GM19455 (cell line): ENCODE results near the gene SLC16A9.

ENCODE experiments used
- ATAC-seq: cut with Tn5 transposase; IDR thresholded peaks from one replicate; pipeline ENCODE4 v1.9.1; 2021; ENCODE audit not compliant: unreplicated experiment

Gene SLC16A9

DNA sequence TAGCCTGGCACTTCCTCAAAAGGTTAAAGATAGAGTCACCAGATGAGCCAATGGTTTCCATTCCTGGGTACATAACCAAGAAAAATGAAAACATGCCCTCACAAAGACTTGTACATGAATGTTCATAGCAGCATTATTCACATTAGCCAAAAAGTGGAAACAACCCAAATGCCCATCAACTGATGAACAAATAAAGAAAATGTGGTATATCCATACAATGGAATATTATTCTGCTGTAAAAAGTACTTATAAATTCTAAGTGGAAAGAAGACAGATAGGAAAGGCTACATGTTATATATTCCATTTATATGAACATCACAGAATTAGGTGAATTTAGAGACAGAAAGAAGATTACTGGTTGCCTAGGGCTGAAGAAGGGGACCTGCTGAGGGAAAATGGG, 10.7 kb upstream of the SLC16A9 start:
- no peak for ATAC-seq

GRCh38 chr10:59719374-59719773, 9.7 kb upstream of the SLC16A9 start:
- no peak for ATAC-seq

GRCh38 chr10:59718257-59718656, 8.6 kb upstream of the SLC16A9 start:
- ATAC-seq: no peak

GRCh38 chr10:59713196-59713821, 3.7 kb upstream of the SLC16A9 start:
- no peak for ATAC-seq

GRCh38 chr10:59711871-59712494, 2.3 kb upstream of the SLC16A9 start:
- ATAC-seq: no peak

- ATAC-seq: no peak
Measured at GRCh38 chr10:59708816-59709394, 745 bp downstream of the SLC16A9 start.

GRCh38 chr10:59706851-59707797, 2.5 kb downstream of the SLC16A9 start:
- no peak for ATAC-seq

DNA sequence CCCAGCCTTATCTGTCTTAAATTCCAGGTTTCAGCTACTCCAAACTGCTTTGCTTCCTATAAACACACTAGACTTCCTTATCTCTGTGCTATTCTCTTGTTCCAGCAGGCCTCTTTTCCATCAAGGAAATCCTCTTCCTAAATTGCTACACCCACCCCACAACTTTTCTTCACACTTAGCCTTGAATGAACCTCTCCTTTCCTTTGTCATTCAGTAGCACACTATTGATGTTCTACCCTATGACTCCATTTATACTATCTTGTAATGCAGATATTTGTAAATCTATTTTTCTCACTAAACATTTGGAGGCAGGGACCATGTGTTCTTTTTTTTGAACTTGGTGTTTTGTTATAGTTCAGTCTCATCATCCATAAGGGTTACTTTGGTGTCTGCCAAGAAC, 3.7 kb downstream of the SLC16A9 start:
- ATAC-seq: no peak

DNA sequence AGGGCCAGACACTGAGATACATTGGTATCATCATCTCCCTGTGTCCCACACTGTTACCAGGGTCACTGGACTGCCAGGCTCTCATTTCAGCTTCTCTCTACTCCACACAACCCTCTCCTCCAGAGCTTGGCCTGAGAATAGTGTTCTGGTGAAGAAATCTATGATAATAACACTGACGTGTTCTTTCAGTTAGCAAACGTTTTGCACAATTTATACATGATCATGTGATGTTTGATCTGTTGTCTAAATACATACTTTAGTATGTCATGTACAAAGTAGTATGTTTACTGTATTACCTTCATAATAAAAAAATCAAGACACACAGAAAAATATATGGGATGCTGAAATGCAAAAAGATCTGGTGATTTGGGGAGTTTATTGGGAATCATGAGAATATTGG, 5.0 kb downstream of the SLC16A9 start:
- ATAC-seq: no peak

DNA sequence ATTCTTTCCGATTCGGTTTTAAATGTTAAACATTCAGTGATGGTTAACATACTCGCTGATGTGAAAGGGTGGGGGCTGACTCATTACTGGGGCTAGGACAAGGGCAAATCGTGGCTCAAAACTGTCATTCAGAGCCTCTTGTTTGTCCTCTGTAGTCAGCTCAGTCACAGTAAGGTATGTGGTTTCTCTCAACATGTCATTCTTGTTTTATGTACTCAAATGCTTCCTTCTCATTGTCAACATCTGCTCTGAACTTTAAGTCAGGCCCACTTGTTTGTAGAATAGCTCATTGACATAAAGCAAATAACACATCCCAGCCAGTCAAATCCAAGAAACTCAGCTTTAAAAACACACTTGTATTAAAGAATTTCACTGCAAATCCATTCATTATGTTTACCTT, 7.3 kb downstream of the SLC16A9 start:
- ATAC-seq: no peak

DNA sequence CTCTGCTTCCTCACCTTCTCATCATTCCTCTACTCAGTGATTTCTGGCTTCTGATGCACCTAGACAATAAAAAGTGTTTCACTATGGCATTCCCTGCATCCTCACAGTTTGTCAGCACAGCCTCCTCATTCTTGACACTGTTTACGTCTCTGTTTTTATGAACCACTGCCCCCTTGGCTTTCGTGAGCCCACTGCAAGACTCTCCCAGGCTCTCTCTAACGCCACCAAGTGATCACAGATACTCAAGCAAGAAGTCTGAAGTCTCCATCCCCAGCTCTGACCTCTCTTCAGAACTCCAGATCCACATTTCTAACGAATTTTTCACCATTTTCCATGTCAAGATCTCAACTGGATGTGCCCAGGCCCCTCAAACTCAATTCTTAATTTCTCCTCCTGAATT, 8.9 kb downstream of the SLC16A9 start:
- ATAC-seq: no peak

- no peak for ATAC-seq
Measured at GRCh38 chr10:59698326-59698725, 11.3 kb downstream of the SLC16A9 start.

DNA sequence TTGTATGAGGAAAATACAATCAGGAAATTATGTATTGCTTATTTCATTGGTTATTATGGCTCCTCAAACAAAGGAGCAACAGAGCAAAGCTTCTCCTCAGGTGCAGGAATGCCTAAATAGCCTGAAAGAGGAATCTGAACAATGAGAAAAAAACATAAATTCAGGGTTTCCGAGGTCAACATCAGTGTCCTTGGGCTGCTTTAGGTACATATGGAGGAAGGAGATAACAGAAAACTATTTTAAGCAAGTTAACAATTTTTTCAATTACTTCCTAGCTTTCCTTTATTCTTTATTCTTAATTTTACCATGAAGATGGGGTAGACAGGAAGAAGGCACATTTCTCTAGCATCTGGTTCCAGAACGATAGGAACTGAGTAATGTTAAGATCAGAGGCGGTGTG, 14.0 kb downstream of the SLC16A9 start:
- no peak for ATAC-seq

DNA sequence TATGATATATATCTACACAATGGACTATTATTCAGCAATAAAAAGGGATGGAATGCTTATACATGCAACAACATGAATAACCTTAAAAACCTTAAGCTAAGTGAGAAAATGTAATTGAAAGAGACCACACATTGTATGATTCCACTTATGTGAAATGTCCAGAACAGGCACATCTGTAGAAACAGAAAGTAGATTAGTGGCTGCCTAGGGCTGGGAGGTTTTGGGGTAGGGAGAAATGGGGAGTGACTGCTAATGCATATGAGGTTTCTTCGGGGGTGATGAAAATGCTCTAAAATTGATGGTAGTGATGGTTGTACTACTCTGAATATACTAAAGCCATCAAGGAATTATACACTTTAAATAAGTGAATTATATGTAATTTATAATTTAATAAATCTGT, 14.7 kb downstream of the SLC16A9 start:
- ATAC-seq: no peak

DNA sequence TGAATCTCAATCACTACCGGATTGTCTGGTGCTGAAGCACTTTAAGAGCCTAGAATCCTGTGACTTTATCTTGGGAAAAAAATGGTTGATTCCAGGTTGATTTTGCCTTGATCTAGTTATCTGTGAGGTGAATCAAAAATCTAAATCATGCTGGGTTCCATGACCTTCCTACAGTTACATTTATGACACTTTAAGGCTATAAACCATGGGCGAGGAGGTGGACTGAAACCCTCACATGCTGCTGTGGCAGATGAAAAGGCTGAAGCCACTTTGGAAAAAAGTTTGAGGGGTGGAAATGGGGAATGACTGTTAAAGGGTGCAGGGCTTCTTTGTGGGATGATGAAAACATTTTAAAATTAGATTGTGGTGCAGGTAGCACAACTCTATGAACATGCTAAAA, 17.5 kb downstream of the SLC16A9 start:
- ATAC-seq: no peak

DNA sequence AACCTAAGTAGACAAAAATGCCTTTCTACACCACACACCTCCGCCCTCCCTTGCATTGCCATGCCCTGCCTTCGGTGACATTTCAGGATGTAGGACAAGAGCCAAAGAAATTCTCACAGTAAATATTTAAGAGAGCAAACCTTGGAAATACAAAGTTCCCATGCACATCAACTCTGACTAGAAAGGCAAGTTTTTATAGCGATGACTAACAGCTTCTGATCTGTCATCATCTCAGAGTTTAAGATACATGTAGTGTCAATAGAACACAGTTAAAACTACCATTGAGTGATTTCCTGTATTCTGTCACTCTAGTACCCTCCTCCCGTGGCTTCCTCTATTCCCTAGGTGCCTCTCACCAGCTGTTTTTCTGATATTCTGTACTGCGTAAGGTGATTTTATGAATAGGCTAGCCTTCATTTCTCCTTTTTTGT, 20.7 kb downstream of the SLC16A9 start:
- ATAC-seq: no peak

- ATAC-seq: no peak
Measured at GRCh38 chr10:59687657-59688056, 22.0 kb downstream of the SLC16A9 start.

- ATAC-seq: no peak
Measured at GRCh38 chr10:59684006-59684405, 25.6 kb downstream of the SLC16A9 start.

DNA sequence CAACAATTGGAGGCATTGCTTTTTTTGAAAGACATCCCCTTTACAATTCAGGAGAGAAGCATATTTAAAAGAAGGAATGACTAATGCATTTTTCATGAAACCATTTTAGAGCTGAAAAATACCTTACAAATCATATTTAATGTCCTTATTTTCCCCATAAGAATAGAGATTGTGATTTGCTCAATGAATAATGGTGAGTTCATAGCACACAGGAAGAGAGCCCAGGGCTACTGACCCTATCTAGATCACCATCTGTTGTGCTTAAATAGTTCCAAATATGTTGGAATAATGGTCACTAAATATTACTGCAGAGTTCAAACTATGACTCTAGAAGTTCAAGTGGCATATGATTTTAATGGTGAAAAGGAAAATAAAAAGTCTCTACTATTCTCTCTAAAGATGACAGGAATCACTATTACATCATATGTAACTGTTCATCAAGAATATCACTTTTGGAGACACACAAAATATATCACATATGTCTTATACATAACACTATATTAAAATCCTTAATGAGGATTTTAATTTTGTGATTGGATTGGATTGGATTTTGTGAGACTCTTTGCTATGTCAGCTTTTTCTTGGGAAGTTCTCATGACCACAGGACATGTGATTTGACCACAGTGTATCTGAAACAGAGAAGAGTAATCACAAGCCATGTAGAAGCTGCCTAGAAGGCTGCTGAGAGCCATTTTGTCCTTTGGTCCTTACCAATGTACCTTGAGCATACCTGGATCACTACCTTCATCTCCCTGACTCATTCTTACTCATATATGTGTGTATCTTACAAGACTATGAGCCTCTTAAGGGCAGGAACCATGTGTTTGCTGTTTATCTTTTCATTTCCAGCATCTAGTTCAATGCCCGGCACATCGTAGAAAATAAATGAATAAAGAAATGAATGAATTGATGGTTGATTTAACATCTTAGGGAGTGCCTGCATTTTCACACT, 26.4 kb downstream of the SLC16A9 start:
- no peak for ATAC-seq

DNA sequence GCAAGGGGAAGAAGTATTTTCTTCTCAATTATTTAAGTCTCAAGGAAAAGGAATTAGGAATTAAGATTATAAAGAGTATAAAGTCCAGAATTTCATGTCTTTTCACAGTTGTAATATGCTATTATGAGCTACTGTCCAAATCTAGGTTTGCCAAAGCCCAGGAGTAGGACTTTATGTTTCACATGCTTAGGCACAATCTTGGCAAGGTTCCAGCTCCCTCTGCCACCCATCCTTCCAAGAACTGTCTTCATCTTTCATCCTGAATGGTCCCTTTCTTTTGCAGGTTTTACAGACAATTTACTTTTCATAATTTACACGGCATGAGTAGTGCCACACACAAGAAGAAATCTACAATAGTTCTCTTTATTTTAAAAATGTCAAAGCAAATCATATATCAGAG, 29.5 kb downstream of the SLC16A9 start:
- no peak for ATAC-seq
